NCI-H460 (cell line): Measurements from ENCODE around the gene HDDC2. TPM values are rescaled to one million over a fixed set of nuclear protein-coding genes. Genes with fewer than 3 reads are reported as not detected.
"Not testable (repeated sequence)": the region's sequence is repeated elsewhere in the genome, so short reads cannot be mapped to it uniquely, and the experiment has no call there.

Source experiments
- DNase-seq: peaks from one replicate; pipeline ENCODE4 v3.0.0-alpha.2; 2016; ENCODE audit warnings: low read depth; ENCODE audit errors: extremely low read depth
- total RNA-seq: library from RNA; depleted of rRNA; stranded (reverse); fragments of >200 nt; shearing (Covaris generic); gene quantifications from 2 replicates; pipeline ENCODE4 v1.2.3, GENCODE V29; 2014

The HDDC2 gene
- total RNA-seq, 1 experiment from 2014 or later = 152 TPM

- no peak for DNase-seq
Observed at GRCh38 chr6:125307150-125307838, 5.5 kb upstream of the HDDC2 start.

GRCh38 chr6:125306756-125307149 is 5.0 kb upstream of the HDDC2 start:
- DNase-seq = no peak

GRCh38 chr6:125304970-125305660 is 3.3 kb upstream of the HDDC2 start:
- DNase-seq = no peak

GRCh38 chr6:125303512-125303854 is 1.7 kb upstream of the HDDC2 start:
- DNase-seq = no peak

- no peak for DNase-seq
Observed at GRCh38 chr6:125302840-125303511, 1.2 kb upstream of the HDDC2 start.

- no peak for DNase-seq
Observed at GRCh38 chr6:125300992-125301434, 754 bp downstream of the HDDC2 start.

- no peak for DNase-seq
Observed at GRCh38 chr6:125299257-125299656, 2.5 kb downstream of the HDDC2 start.

- no peak for DNase-seq
Observed at GRCh38 chr6:125296471-125296870, 5.3 kb downstream of the HDDC2 start.

GRCh38 chr6:125294925-125295324 is 6.8 kb downstream of the HDDC2 start:
- DNase-seq = no peak

GRCh38 chr6:125294036-125294435 is 7.7 kb downstream of the HDDC2 start:
- DNase-seq = no peak

GRCh38 chr6:125293587-125293986 is 8.2 kb downstream of the HDDC2 start:
- no peak for DNase-seq

- DNase-seq = no peak
Observed at GRCh38 chr6:125287718-125288117, 14.0 kb downstream of the HDDC2 start.

- DNase-seq = no peak
Observed at GRCh38 chr6:125285936-125286335, 15.8 kb downstream of the HDDC2 start.

- no peak for DNase-seq
Observed at GRCh38 chr6:125285353-125285752, 16.4 kb downstream of the HDDC2 start.

- DNase-seq = not testable (repeated sequence)
Observed at GRCh38 chr6:125282470-125282869, 19.3 kb downstream of the HDDC2 start.

- DNase-seq = not testable (repeated sequence)
Observed at GRCh38 chr6:125280370-125281035, 21.3 kb downstream of the HDDC2 start.

GRCh38 chr6:125279961-125280360 is 21.8 kb downstream of the HDDC2 start:
- no peak for DNase-seq

- no peak for DNase-seq
Observed at GRCh38 chr6:125277838-125278237, 23.9 kb downstream of the HDDC2 start.

GRCh38 chr6:125275779-125276178 is 26.0 kb downstream of the HDDC2 start:
- no peak for DNase-seq

GRCh38 chr6:125274935-125275334 is 26.8 kb downstream of the HDDC2 start:
- DNase-seq = no peak

GRCh38 chr6:125273965-125274364 is 27.8 kb downstream of the HDDC2 start:
- peak; percentile 25 for DNase-seq
